Eye (tissue), 1 donor: Measurements from ENCODE around the gene OPCML.

Experiments
- DNase-seq: peaks from one replicate; pipeline ENCODE4 v3.0.0-alpha.2; 2015

The OPCML gene

DNA sequence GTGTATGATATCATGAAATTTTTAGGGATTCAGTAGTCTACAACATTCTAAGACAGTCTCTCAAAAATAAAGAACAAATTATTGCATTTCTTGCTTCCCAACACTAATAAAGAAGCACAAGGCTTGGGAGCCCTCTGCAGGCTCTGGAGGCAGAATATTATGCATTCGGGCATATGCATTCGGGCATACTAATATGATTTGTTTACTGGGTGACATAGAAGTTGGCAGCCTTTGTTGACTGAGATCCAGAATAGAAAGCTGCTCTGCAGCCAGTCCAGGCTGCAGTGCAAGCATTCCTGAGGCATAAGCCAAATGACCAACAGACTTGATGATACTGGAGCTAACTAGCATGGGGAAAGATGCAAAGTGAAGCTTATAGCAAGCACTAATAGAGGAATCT lies 945.5 kb downstream of the OPCML start:
- DNase-seq: no peak

DNA sequence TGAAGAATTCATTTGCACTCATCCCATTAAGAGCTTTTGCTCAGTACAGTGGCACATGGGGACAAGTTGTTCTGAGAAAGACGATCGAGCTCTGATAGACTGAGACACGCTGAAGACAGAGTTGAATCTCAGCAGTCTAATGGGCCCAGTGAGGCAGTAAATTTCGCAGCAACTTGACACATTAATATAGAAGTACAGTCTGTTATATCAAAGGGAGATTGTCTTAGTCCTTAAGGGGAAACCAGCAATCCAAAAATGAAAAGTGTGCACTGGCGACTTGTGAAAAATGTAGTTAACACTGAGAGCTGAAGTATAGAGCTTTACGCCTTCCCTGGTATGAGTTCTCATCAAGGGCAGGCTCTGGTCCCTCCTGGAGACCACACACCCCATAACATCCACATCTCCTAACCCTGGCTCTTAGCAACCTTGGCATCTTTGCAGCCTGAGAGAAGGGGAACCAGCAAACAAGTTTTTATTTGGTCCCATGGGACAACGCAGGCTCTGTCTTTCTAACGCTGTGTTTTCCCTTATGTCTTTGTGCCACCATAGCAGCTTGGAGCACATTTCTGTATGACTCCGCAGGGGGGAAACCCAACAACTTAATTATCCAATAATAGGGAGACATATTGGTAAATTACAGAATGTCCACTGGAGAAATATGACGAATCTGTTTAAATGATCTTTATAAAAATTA lies 952.5 kb downstream of the OPCML start:
- DNase-seq: peak; percentile 57

DNA sequence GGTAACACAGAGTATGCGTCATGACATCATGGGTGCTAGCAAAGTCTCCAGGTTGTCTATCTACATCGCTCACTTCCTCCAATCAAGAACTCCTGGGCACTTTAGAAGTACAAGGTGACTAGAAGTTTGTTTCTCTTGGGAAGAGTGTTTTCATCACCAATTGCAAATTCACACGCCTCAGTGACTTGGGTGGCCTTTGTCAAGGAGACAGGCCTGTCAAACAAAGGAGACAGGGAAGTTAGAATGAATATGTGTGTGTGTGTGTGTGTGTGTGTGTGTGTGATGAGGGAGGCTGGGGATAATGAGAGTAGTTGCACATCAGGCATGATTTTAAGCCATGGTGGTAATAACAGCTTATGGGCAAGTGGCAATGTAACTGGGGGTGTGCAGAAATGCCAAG lies 953.2 kb downstream of the OPCML start:
- DNase-seq: peak; percentile 81

DNA sequence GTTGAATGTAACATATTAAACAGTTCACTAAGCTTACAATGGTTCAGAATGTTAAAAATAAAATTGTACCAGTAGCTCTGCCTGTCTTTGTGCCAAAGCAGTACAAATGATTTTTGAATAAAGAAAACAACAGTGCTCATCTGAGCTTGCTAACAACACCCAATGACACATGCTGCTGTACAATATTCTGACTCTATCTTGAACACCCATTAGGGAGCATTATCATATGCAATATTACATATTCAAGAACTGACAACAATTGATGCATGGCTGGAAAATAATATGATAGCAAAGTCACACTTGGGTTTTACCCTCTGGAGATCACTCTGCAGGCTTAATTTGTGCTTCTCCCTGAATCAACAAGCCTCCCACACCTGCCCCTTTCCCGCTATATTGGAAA lies 953.7 kb downstream of the OPCML start:
- DNase-seq: no peak

DNA sequence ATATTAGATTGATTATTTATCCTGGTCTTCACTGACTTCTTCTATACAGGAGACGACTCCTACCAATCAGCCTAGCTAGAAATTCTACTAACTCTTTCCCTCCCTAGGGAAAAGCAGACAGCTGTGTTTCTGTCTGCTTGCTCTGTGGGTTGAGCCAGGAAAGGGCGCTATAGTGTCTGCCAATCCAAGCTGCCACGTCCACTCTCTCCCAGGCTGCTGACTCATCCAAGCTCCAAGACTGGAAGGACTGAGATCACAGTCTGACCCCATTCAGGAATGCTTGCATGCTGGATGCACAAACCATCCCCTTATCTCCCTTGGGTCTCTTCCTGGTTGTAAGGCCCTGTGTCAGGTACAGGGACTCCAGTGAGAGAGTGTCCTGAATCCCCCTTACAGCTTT lies 955.6 kb downstream of the OPCML start:
- no peak for DNase-seq

DNA sequence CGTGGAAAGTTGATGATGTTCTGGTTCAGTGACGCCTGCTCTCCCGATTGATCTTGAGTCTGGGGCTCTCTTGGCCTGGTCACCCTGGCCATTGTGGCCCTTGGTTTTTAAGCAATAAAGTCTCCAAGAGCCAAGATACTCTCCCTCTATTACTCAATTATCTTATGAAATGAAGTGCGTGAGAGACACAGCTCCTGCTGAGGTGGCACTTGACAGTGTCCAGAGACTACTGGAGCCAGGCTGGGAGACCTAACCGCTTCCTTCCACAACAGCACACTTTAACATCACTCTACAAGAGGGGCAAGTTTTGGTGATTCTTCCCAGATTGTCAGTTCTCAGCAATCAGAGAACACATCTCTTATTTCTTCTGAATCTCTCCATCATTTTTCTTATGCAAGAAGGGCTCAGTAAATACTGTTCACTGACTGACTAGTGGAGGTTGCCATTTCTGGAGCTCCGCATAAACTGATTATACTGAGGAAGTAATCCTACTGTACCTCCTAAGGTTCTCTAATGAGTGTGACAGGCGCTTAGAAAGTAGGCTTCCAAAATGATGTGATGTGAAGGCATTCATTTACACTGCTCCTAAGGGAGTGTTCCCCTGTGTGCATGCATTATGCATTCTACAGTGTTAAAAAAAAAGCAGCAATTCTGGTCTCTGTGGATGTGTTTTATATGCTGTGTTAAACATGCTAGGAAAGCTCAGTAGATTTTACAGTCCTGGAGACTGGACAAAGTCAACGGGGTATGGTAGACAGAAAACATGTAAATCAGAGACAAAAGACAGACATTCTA lies 968.0 kb downstream of the OPCML start:
- no peak for DNase-seq

DNA sequence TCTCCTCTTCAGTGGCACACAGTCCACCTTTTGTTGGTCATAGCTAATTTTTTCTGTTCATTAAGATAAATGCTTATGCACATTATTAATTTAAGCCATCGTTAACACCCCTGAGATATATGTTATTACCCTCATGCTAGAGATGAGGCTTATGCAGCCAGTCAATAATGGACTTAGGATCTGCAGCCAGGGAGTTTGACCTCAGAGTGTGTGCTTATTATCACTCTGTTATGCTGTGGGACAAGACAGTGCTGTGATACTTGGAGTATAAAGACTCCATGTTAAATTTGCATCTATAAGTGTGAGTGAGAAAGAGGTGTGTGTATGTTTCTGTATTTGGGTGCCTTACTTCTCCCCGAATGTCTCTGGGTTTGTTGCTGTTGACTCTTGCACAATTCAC lies 969.3 kb downstream of the OPCML start:
- DNase-seq: no peak

DNA sequence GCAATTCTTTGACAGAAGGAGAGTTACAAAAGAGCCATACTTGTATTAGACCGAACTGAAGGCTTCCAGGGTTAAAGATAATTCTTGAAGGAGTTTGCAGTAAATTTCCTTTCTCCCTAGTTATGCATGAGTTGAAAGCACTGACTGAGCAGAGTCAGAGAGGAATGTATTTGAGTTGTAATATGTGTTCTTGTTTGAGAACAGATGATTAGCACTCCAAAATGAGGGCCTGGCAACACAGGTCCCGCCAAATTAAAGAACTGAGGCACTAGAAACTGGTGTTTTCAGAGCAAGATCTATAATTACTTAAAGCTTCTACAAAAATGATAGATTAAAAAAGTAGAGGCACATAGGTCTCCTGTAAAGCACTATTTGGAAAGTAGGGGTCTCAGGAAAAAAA lies 970.4 kb downstream of the OPCML start:
- no peak for DNase-seq

DNA sequence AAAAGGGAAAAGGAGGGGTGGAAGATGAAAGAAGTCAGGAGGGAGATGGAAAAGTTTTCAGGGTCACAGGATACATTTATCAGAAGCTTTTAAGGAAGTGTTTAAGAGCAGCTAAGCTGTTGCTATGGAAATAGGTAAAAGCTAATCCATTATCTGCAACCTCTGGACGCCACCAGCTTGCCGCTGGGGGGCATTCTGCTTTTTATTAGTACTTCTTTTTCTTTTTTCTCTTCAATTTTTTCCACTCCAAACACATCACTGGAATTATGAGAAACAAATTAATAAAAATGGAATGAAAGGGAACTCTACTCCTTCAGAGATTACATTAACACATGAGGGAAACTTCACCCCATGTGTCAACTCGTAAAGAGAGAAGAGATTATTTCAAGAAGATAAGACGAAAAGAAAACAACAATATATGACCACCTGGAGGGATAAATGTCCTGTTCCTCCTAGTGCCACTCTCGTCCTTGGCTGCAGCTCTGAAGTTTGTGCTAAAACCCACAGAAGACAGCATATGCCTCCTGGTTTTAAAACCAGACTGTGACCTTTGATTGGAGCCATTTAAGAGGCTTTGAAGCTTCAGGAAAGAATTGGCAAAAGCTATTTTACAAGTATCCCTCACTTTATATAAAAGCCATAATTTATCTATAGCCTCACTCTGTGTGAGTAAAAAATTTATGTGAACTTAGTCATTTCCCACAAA lies 972.8 kb downstream of the OPCML start:
- peak; percentile 59 for DNase-seq

DNA sequence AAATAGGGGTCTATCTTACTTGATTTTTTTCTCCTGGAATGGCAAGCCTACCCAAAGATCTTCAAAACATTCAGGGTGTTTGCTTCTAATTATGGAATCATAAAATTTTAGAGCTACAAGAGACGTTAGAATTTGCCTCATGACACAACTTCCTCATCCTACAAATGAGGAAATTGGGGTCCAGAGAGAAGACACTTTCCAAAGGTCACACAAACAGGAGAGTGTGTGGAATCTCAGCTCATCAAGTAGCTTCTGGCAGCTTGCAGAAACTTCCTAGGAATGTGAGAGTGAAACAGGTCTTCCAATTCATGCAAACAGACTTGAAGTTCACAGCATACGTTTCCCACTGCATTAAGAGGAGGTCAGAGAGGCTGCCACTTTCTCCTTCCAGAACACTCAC lies 976.0 kb downstream of the OPCML start:
- no peak for DNase-seq

DNA sequence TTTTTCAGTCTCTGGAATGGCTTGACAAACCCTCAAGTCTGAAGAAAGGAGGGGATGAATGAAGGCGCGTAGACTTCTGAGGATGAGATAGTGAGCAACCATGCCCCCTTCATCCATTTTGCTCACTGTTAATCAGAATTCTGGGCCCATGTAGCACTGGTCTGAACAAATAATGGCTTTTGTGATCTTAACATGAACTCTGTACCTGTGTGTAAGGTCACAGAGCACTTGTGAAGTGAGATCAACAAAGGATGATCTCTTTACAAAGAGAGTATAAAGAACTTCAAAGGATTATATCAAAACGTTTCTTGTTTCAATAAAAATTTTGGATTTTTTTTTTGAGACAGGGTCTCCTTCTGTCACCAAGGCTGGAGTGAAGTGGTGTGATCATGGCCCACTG lies 976.7 kb downstream of the OPCML start:
- DNase-seq: no peak

DNA sequence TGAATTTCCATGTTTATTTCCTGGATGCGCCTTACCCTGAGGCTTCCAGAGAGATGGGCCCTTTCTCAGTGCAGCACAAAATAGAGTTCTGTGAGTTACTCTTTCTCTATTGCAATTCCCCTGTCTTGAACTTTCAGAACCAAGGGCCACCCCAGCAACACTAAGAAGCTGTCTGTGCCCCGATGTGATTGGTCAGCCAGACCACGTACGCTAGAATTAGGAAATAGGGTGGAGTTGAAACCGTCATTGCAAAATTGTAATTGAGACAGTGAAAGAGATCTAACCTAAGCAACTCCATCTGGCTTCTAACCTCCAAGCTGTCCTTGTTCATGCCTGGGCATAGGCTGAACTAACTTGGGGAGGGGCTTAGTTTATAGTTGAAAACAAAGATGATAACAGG lies 981.3 kb downstream of the OPCML start:
- no peak for DNase-seq

DNA sequence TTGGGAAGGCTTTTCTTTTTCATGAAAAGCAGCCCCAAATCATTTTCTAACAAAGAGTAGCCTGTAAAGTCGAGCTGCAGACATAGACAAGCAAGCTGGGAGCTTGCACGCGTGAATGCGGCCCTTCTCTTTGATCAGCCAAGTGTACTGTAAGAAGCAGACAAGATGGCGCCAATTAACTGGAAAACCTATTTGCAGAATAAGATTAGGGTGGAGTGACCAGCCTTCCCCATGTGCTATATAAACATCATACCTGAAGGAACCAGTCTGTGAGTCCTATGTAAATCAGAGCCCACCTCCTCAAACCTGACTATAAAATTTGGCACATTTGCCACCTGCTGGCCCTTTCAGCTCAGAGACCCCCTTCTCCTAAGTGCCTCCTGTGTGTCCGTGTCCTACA lies 982.7 kb downstream of the OPCML start:
- DNase-seq: peak; percentile 89

DNA sequence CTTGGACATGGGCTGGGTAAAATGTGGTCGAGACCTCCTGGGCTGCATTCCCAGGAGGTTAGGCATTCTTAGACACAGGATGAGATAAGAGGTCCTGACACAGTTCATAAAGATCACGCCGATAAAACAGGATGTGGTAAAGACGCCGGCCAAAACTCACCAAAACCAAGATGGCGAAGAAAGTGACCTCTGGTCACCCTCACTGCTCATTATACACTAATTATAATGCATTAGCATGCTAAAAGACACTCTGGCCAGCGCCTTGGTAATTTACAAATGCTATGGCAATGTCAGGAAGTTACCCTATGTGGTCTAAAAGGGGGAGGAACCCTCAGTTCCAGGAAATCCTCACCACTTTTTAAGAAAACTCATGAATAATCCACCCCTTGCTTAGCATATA lies 983.3 kb downstream of the OPCML start:
- DNase-seq: no peak

DNA sequence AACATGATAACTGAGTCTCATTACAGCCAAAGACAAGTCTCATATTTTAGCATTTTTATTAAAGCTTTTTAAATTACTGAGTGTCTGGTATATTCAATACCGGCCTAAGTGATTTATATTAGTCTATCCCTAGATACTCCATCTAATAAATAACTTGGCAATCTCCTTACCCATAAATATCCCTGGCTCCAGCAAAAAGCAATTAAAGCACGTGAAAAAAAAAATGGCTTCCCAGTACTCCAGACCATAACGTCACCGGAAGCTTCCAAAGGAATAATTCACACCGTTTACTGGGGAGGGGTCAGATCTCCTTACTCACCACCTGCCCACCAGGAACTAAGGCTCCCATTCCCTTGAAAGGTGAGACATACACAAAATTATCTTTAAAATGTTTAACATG lies 988.3 kb downstream of the OPCML start:
- no peak for DNase-seq

DNA sequence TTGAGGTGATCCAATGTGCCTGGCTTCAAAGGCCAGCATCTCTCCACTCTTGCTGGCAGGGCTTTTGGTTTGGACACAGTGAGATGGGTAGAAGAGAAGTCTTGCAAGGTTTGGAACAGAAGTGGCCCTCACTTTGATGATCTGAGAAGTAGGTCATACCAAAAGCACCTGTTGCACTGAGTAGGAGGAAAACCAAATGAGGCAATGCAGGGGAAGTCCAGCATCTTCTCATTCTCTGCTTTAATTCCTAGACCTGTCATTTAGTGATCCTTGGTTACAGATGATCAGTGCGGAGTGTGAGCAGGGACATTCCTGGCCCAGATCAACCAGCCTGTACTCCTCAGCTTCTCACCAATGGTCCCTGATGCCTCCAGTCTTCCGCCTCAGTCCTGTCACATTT lies 990.5 kb downstream of the OPCML start:
- DNase-seq: no peak

DNA sequence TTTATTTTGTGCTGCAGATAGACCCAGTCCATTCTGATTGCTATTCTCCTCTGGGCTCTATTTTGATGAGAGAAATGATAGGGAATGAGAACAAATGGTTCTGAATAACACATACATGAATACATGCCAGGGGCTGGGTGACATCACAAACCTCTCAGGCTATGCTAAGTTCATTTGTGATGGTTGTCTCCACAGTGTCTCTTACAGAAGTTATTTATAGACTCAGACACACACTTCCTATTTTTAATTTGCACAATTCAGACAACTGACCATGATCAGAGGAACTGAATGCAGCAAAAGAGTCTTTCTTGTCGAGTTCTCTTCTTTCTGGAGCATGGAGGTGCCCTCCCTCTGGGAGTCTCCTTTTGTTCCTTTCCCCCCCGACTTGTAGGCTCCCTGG lies 991.7 kb downstream of the OPCML start:
- no peak for DNase-seq

DNA sequence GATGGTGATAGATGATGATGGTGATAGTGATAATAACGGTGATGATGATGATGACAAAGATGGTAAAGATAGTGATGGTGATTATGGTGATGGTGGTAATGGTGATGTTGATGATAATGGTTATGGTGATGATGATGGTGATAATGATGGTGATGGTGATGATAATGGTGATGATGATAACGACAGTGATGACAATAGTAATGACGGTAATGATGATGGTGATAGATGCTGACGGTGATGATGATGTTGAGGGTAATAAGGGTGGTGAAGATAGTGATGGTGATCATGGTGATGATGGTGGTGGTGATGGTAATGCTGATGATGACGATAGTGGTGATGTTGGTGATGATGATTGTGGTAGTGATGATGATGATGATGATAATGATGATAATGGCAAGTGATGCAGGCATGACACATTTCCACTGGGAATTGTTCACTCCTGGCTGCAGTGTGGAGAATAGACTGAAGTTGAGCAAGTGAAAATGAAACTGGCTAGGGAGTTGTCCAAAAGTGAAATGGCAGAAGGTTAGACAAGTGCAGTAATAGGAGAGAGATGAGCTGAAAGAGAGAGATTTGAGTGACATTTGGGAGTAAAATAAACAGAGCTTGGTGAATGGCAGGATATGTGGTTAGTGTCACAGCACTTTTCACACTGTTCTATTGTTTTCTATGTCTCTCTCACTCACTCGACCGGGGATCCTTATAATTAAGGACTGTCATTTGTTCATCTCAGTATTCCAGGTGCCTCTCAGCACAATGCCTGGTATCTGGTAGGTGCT lies 992.5 kb downstream of the OPCML start:
- DNase-seq: no peak

DNA sequence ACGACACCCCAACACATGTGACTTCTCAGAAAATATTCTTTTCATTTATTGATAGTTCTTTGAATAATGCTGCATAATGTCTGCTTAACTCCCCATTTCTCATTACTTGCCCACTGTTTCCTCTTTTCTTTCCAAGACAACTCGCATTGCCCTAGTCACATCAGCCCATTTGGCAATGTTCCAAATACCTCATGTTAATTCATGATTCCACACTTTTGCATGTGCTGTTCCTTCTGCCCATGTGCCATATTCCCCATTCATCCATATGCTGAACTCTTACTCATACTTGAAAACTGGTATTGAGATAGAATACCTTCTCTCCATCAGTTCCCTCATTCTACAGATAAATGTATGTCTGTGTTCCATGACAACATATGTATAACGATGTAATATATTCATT lies 993.7 kb downstream of the OPCML start:
- no peak for DNase-seq

DNA sequence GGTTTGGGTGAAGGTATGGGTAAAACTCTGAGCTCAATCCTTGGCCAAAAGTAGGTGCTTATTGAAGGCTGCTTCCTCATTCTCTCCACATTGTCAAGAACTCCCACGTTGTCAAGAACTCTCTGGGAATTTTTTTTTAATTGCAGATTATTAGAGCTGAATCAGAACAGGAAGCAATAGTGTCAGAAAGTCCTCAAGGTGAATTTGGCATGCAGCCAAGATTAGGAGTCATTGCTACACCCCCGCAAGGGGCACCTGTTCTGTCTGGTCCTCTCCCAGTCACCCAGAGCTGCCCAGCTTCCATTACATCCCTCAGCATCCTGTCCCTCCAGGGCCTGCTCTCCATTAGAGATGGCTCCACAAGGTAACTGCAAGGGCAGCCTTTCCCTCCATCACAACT lies 996.5 kb downstream of the OPCML start:
- no peak for DNase-seq

DNA sequence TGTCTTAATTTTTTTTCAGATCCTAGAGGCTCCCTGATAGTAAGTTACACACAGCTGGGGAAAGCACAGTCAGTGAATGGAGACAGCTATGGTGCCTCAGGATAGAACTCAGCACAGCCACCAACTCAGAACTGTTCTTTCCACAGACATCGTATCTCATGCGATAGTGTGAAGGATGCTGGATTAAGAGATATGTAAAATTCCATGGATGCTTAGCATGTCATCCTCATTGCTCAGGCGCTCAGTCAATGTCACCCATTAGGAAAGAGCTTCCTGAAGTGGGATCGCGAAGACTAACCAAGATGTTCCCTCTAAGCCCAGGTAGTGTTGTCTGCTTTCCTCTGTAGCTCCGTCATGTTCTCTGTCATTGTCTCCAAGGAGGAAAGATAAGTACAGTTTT lies 1000.4 kb downstream of the OPCML start:
- DNase-seq: no peak

DNA sequence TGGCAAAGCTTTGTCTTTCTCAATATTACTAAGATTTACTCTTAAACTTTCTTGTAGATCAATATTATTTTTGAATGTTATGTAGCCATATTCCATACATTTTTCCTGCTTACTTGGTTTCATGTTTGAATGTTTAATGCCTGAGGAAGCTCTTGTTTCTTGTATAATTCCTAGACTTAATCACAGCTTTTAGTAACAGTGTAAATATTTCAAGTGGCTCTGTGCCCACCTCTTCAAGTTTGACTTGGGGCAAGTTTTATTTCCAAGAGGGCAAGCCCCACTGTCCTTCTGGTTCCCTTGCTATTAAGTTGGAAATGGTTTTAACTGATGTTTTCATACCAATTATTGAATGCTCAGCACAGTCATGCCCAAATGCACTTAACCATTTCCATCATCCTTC lies 1004.1 kb downstream of the OPCML start:
- no peak for DNase-seq

DNA sequence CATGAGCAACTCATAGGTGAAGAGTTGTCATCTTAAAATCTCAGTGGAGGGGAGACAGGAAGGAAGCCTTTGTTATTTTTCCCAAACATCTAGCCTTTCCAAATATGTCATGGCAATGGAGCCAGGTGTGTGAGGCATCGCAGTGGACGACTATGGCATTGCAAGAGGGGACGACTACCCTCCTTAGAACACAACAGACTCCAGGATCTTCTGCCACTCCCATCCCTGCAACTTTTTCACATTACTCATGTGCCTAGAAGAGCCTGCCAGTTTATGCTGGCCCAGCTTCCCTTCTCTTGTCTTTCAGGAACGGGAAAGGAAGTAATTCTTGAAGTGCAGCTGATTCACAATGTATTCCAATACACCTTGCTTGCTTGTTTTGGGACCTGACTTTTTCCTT lies 1008.4 kb downstream of the OPCML start:
- no peak for DNase-seq
